GM21529 (cell line): Measurements from ENCODE around the gene KRT24.
"Not testable (repeated sequence)": the region's sequence is repeated elsewhere in the genome, so short reads cannot be mapped to it uniquely, and the experiment has no call there.

Experiments
- ATAC-seq: cut with Tn5 transposase; IDR thresholded peaks from one replicate; pipeline ENCODE4 v1.9.1; 2021; ENCODE audit not compliant: unreplicated experiment

The KRT24 gene

DNA sequence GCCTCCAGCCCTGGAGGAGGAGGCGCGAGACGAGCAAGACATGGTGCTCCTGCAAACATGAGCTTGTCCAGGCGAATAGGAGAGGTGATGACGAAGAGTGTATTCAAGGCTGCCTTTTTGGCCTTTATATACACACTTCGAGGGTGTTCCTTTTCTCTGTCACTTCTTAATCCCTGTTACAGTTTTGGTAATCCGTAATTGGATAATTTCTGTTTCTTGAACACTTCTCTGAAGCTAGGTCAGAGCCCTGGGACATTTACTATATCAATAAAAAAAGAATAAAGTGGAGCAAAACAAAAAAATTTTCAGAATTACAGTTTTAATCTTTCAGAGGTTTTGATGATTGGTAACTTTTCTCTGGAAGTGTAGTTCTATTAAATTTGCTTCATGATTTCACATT is at the start of gene KRT24:
TSS of gene KRT24 (minus strand) at position 101 of the 400 bp plus-strand sequence. CDS start at position 42, 59 bp downstream.
- ATAC-seq: no peak

DNA sequence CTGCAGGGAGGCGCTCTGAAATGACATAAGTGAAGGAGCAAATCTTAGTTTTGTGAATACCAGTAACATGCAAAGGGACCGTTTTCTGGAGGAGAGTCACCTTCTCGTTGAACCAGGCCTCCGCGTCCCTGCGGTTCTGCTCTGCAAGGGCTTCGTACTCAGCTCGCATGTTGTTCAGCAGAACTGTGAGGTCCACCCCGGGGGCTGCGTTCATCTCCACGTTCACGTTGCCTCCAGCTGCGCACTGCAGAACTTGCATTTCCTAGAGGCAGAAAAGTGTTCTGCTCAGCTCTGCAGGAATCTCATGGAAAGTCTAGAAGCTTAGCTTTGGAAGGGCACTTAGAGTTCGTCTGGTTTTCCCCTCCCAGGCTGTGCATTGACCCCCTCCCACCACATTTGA is 47.5 kb upstream of the KRT24 start:
- no peak for ATAC-seq

DNA sequence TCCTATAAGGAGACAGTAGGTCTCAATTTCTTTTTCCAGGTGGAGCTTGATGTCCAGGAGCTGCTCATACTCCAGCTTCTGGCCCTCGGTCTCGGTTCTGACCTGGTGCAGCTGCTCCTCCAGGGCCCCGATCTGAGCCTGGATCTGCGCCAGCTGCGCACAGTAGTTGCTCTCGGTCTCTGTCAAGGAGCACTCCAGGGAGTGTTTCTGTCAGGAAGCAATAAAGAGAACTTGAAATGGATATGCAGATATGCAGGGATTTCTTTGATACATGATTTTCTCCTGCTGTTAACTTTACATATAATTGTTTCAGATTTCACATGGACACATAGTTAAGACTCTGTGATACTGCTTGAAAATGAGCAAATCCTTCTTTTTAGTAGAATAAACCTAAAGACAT is 46.8 kb upstream of the KRT24 start:
- no peak for ATAC-seq

DNA sequence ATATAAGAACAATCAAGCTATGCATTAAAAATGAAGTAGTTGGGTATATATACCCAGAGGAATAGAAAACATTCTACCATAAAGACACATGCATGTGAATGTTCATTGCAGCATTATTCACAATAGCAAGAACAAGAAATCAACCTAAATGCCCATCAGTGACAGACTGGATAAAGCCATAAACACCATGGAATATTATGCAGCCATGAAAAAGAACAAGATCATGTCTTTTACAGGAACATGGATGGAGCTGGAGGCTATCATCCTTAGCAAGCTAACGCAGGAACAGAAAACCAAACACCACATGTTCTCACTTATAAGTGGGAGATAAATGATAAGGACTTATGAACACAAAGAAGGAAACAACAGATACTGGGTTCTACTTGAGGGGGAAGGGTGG is 45.1 kb upstream of the KRT24 start:
- ATAC-seq: not testable (repeated sequence)

DNA sequence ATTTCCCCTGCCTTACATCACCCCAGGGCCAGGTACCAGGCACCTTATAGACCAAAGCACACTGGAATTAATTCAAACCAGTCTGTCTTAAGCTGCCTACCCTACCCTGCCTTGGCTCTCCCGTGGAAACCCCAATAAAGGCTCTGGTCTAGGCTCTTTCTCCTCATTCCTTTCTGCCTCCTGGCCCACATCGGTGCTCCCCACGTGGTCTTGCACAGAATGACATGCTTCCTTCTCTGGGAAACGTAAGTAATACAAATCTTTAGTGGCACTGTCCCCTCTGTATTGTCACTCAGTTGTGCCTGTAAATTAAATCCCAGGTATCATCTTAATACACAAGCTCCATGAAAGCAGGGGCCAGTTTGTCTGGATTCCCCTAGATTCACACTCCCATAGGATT is 35.0 kb upstream of the KRT24 start:
- ATAC-seq: no peak

DNA sequence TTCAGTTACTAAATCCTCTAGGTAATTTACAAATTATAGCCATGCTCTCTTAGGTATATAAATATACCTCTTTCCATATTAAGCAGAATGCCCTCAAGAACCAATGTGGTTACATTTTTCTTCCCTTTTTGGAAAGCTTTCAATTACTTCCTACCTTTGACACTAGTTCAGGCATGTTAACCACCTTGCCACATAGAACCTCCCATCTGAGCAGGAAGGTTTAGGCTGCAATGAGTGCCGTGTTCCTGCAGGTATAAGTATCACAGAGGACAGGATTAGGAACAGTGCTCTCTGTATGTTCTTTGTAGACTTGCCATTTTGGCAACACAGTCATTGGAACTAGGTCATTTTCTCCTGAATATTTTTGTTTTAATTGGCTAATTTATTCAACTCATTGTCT is 31.5 kb upstream of the KRT24 start:
- ATAC-seq: no peak

DNA sequence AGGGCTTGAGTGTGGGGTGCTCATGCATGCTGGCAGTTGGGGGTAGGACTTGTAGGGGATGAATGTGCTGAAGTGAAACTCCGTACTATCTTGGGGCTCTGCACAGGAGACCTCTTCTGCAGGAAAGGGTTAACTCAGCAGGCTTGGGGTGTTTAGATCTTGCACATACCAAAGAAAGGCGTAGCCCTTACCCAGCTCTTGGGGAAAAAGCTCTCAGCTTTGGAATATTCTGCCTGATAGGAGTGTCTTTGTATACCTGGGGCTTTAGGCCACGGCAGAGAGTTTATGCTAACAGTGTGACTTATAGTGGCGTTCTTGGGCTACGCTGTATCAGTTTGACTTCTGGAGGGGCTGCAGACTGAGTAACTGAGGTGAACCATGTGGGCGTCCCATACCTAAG is 30.5 kb upstream of the KRT24 start:
- ATAC-seq: no peak

DNA sequence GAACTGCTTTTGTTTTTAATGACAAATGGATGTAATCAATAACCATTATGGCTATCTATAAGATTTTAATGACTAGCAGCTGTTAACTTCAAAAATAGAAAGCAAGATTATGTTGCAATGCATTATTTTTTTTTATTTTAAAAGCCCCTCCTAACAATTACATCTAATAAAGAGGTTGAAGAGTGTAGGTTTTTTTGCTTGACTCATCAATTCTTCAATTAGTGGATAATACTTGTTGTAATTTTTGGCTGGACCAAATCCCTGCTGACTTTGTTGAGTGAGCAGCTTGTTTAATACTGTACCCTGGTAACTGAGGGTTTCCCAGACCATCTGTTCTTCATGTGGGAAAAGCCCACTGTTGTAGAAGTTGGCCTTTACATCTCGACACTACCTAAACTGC is 27.4 kb upstream of the KRT24 start:
- ATAC-seq: no peak

DNA sequence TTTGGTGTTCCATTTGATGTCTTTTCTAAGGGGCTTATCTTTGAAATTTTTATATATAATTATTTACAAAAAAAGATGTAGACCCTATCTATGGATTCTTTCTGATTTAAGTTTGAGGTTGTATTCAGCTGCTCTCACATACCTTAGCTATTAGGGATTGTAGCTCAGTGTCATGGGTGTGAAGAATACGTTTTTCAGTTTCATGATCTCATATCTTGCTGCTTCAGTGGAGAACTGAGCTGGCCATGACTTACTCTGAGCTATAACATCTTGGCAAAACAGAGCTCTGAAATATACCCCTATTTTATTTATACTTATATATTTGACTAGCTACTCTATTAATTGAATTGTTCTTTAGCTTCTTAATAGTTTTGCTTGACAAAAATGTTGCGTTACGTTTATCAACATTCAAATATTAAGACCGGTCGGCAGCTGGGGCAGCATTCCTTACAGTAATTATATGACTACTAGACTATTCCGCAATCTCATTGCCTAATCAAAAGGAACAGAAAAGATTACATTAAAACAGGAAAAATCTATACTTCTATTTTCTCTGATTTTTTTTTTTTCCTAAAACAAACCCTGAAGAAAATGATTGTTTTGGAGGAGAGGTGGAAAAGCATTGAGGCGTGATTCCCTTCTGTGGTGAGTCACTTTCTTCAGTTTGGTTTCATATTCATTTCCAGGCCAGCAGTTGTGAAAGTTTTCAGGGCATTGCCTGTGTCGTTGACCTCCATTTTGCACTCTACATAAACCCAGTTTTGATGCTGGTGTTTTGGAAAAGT is 24.1 kb upstream of the KRT24 start:
- ATAC-seq: no peak

DNA sequence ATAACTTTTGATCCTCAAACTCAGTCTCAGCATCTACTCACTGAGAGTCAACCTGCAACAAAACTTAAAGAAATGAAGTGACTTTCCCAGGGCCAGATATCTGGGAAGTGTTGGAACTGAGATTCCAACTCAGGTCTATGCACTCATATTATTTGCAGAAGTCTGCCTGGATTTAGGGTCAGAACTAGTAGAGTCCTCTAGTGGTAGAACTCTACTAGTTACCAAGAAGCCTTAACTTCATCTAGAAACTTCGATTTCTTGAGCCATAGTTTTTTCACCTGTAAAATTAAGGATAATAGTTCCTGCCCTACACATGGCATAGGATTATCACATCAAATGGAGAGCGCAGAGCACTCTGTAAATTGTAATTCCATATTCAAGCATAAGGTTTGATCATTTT is 23.4 kb upstream of the KRT24 start:
- no peak for ATAC-seq

DNA sequence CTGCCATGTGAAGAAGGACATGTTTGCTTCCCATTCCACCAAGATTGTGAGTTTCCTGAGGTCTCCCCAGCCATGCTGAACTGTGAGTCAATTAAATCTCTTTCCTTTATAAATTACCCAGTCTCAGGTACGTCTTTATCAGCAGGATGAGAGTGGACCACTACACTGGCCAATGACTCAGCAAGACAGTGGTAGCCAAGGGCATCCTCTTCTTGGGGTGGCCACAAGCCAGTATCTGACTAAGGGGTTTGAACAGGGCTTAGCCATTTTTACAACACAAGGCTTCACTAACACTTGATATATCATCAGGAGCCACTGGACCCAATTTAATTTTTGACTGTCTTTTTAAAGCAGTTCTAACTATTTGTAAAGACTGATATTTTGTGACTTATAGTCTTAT is 21.1 kb upstream of the KRT24 start:
- no peak for ATAC-seq

DNA sequence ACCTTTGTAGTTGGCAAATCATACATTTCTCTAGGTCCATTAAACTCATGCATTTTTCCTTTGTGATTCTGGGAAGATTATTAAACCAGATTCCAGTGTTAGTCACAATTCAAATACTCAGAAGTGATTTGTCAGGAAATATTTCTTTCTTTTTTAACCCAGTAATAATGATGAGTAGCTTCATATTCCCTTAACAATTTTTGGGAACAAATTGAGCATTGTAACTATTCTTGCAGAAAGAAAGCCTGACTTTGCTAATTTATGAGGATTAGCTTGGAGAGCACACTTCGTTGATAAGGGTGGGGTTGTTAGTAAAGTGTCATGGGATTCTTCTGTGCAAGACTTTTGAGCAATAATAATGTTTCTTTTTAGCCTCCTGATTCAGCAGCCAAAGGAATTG is 18.7 kb upstream of the KRT24 start:
- ATAC-seq: no peak

DNA sequence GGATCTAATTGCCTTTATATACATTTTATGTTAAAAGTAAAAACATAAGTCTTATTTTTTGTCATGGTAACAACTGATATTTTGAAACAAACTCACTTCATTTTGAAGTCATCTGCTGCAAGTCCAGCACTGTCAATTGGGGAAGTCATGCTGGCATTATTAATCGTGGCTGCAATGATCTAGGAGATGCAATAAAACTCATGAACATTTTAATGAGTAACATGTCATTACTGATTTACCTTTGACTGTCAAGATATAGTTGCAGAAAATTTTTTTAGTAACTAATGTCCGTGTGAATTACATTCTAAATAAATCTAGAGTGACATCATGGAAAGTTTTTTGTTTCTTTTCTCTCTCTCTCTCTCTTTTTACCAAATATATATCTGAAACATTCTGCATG is 17.3 kb upstream of the KRT24 start:
- no peak for ATAC-seq

DNA sequence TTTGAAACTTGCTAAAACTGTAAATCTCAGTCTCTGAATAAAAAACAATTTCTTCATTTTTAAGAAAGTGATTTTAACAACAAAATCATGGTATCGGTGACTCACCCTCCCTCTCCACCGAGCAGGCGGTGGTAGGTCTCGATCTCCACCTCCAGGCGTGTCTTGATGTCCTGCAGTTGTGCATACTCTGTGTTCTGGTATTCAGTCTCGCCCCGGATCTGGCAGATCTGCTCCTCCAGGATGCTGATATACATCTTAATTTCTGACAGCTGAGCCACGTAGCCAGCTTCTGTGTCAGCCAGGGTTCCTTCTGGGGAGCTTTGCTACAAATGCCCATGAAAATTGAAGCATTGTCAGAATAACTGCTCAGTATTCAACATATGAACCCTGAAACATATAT is 15.4 kb upstream of the KRT24 start:
- ATAC-seq: no peak

DNA sequence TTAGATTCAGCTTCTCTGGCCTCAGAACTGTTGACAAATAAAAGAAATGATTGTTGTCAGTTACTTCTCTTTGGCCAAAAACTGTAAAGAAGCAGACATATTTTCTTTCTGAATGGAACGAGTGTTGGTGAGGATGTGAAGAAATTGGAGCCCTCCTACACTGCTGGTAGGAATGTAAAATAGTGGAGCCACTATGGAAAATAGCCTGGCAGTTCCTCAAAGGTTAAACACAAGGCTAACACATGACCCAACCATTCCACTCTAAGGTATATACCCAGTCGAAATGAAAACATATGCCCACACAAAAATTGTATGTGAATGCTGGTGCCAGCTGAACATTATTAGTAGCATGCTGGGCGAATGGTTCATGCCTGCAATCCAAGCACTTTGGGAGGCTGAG is 14.2 kb upstream of the KRT24 start:
- no peak for ATAC-seq

DNA sequence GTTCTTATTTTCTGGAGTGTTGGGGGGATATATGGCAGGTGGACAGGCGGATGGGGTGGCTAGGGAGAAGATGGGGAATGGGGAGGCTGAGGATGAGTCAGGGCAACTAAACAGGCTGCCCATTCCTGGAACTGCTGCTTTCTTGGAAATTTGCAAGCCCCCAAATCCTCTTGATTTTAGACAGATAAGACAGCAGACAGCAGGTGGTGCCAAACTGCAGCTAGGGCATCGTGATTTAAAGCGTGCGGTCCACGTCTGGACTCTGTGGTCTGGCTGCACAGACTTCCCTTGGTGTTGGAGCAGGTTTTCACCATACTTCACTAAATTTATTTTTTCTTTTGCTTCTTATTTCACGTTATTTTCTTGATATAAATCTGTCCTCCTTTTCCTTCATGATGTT is 10.9 kb upstream of the KRT24 start:
- no peak for ATAC-seq

DNA sequence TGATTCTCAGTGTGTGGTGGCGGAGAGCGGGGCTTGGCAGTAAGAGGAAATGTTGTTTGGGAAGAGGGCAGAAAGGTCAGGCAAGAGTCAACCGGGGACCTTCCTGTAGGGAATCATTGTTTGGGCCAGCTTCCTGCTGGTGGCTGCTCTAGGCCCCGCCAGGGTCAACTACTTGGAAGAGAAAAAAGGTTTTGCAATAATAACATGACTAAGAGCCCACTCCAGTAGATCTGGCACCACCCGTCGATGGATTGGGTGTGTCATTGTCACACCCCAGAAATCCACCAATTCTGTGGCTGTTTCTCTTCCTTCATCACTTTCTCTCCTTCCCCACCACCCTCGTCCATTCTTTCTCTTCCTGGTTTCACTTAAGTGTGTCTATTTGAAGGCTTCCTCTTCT is 4.2 kb upstream of the KRT24 start:
- ATAC-seq: no peak

DNA sequence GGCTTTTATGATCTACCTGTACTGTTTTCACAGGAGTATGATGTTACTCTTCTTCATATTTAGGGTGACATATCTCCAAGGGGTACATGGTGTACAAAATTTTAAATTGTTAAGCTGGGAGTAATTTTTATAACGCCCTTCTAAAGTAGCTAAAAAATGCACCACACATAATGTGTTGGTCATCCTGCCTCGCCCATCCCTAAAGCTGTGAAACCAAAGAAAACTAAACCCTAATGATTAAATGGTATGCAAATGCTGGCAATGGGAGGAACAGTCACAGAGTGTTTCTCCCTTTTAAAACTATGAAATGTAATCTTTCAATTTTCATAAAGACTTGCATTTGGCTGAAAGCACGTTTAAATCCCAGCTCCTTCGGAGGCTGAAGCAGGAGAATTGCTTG is 2.0 kb upstream of the KRT24 start:
- ATAC-seq: no peak

DNA sequence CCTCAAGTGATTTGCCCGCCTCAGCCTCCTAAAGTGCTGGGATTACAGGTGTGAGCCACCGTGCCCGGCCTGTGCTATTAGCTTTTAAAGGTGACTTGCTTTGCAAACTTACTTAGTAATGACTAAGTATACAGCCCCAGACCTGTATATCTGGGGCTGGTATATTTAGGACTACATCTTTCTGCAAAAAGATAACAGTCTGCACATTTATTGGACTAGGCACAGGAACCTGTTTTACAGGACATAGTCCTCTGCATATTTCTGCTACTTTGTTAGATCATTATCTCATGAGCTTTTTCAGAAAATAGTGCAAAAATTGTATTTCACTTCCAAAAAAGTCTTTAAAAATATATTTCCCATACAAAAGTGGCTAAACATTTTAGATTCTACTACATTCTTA is 1.3 kb downstream of the KRT24 start:
- no peak for ATAC-seq

DNA sequence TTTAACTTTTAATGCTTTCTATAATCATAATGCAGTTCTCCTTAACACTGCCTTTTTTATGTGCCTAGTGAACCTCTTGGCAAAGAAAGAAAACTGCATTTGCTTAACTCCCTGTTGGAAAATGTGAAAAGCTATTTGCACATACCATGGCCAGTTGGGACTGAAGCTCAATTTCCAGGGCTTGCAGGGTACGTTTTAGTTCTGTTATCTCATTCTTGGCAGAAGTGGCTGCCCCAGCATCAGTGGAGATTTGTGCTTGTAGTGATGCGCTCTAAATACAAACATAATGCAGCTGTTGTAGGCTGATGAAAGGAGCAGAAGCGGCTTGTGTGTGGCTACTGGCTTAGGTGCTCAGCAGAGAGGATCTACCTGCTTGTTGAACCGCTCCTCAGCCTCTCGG is 3.7 kb downstream of the KRT24 start:
- no peak for ATAC-seq

DNA sequence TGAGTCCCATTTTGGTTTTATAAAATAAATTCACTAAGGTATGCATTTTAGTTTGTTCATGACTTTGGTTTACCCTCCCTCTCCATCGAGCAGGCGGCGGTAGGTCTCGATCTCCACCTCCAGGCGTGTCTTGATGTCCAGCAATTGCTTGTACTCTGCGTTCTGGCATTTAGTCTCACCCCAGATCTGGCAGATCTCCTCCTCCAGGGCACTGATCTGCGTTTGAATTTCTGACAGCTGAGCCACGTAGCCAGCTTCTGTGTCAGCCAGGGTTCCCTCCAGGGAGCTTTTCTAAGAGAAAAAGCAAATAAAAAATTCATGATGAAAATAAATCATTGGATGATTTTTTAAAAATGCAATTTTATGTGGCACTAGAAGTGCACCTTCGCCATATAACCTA is 4.2 kb downstream of the KRT24 start:
- no peak for ATAC-seq

DNA sequence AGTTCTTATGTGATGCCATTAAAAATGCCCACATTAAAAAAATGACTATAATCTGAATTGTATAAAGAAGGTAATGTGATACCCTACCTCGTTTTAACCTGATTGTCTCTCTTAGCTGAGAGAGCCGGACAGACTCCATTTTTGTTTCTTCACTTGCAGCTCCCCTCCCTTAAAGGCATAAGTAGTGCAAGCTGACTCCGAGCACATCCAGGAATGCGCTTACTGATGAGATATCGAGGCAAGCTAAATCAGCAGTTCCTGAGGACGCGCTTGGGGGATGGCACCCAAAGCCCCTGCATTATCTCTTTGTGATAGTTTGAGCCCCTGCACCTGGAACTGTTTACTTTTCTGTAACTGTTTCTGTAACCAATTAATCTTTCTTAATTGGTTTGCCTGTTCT is 6.3 kb downstream of the KRT24 start:
- ATAC-seq: no peak

DNA sequence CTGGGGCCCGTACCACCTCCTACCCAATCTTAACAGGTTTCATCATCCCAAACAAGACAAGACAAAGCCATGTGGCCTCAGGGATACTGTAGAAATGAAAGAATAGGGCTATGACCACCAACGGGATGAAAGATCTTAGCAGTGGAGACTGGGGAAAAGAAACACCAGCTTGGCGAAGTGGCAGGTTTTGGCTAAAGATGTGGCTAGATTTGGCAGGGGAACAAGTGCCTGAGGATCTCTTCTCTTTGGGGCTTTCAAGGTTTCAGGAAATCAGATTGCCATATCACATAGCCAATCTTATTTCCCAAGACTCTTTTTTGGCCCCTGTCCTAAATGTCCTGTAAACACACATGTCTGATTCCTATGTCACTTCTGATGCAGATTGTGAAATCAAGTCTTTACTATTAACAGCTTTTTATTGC is 6.9 kb downstream of the KRT24 start:
- ATAC-seq: no peak
